Ascending aorta (tissue), 2 donors: ENCODE results near the gene SORCS2. TPM values are rescaled to one million over a fixed set of nuclear protein-coding genes. Genes with fewer than 3 reads are reported as not detected.

ENCODE experiments used
- DNase-seq, 2 donors: peaks; one replicate each; pipeline ENCODE4 v3.0.0-alpha.2; 2019; ENCODE audit warnings: low spot score in 2 of 2
- H3K27ac ChIP-seq, 2 donors: fragments of 200-600 bp; sonication (generic); one replicate each; pipeline ENCODE4 v1.5.1; 2016 to 2017; ENCODE audit warnings: mild to moderate bottlenecking in 1 of 2
- H3K27me3 ChIP-seq: fragments of 200-600 bp; sonication (generic); one replicate; pipeline ENCODE4 v1.5.1; 2017
- H3K36me3 ChIP-seq, 2 donors: fragments of 200-600 bp; sonication (generic); one replicate each; pipeline ENCODE4 v1.5.1; 2016
- H3K4me1 ChIP-seq, 2 donors: fragments of 200-600 bp; sonication (generic); one replicate each; pipeline ENCODE4 v1.5.1; 2016 to 2017; ENCODE audit warnings: mild to moderate bottlenecking in 1 of 2
- H3K4me3 ChIP-seq, 2 donors: fragments of 200-600 bp; sonication (generic); one replicate each; pipeline ENCODE4 v1.5.1; 2016 to 2017; ENCODE audit warnings: mild to moderate bottlenecking in 1 of 2
- H3K9me3 ChIP-seq, 2 donors: fragments of 200-600 bp; sonication (generic); one replicate each; pipeline ENCODE4 v1.5.1; 2016
- intact Hi-C: fragments of 100-400 bp; cut with DNase I; formaldehyde crosslinking; loops from one replicate; pipeline ENCODE4 v1.15.1; 2023
- total RNA-seq: library from RNA; depleted of rRNA; stranded (reverse); fragments of >200 nt; gene quantifications from one replicate; pipeline ENCODE4 v1.1.0, GENCODE V29; 2016
- TF ChIP-seq, protein P1 (sequence below), 3 experiments: fragments of 200-600 bp in 2 of 3; fragments of 450-650 bp in 1 of 3; sonication (generic) in 2 of 3; IDR thresholded peaks; one replicate each; pipeline ENCODE4 v1.5.1; 2016 to 2019; ENCODE audit warnings: antibody characterized with exemption in 3 of 3, mild to moderate bottlenecking in 1 of 3, moderate library complexity in 1 of 3

SORCS2 gene
- total RNA-seq, 1 donor from 2014 or later: 0.32 TPM

DNA sequence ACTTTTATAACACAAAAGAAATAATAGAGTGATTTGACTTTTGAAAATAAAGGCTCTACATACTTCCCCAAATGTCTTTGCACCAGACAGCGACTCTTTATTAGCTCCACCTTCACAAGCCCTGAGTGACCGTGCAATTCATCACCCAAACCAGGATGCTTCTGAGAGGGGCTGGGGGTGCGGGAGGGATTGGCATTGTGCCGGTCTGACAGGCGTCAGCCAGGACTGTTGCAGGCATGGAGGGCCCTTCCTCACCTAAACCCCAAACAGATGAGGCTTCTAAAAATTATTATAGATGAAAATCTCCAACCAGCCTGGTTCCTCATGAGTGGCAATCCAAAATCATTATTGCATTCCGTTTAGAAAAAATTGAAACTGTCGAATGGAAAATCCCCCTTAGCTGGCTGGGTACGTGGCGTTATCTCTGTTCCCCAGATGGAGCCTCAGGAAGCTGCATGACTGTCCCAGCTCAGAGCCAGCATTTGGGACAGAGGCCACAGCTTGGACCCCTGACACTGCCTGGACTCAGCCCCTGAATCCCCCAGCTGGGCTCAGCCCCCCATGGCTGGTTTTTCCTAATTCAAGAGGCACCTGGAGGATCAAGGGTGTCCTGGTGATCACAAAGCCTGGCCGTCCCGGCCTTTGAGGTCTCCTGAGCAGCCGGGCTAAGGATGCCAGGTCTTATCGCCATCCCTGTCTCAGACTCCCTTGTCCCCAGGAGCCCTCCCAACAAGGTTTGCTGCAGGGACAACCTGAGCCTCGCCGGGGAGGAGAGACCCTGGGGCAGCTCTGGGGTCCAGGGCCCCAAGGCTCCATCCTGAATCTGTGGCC lies 60.4 kb downstream of the SORCS2 start:
- H3K4me1 ChIP-seq: peaks cover 0 to 6% of the 10 kb centered on the region in 2 donors
- H3K4me3 ChIP-seq: no peak overlapping the region
- no peak overlapping the region for H3K27ac ChIP-seq
- TF ChIP-seq, protein P1, sequence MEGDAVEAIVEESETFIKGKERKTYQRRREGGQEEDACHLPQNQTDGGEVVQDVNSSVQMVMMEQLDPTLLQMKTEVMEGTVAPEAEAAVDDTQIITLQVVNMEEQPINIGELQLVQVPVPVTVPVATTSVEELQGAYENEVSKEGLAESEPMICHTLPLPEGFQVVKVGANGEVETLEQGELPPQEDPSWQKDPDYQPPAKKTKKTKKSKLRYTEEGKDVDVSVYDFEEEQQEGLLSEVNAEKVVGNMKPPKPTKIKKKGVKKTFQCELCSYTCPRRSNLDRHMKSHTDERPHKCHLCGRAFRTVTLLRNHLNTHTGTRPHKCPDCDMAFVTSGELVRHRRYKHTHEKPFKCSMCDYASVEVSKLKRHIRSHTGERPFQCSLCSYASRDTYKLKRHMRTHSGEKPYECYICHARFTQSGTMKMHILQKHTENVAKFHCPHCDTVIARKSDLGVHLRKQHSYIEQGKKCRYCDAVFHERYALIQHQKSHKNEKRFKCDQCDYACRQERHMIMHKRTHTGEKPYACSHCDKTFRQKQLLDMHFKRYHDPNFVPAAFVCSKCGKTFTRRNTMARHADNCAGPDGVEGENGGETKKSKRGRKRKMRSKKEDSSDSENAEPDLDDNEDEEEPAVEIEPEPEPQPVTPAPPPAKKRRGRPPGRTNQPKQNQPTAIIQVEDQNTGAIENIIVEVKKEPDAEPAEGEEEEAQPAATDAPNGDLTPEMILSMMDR (IDR thresholded peaks at IDR 0.05): no peak
- H3K36me3 ChIP-seq: no peaks in the 10 kb centered on the region
- DNase-seq: no peak
- H3K27me3 ChIP-seq: no peaks in the 10 kb centered on the region
- intact Hi-C loops: no loop called here
- H3K9me3 ChIP-seq: no peaks in the 10 kb centered on the region

DNA sequence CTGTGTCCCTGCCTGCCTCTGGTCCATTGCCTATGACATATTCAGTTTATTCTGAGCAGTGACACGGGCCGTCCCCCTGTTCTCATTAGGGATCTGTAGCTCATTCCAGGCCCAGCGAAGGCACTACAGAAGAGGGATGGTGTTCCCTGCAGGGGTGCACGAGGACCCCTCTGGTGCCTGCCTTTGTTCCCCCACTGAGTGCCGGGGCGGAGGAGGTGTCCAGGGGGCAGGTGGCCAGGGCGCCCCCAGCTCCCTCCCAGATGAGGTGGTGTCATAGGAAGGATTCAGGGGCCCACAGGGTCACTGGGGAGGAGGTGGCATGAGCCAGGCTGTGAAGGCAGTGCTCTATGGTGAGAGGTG lies 61.0 kb downstream of the SORCS2 start:
- no peaks in the 10 kb centered on the region for H3K9me3 ChIP-seq
- no peaks in the 10 kb centered on the region for H3K27me3 ChIP-seq
- no peak overlapping the region for H3K4me3 ChIP-seq
- H3K27ac ChIP-seq: no peak overlapping the region
- no peaks in the 10 kb centered on the region for H3K36me3 ChIP-seq
- DNase-seq: no peak
- TF ChIP-seq, protein P1 (IDR thresholded peaks at IDR 0.05): no peak
- intact Hi-C loops: no loop called here
- H3K4me1 ChIP-seq: peaks cover 0 to 6% of the 10 kb centered on the region in 2 donors

DNA sequence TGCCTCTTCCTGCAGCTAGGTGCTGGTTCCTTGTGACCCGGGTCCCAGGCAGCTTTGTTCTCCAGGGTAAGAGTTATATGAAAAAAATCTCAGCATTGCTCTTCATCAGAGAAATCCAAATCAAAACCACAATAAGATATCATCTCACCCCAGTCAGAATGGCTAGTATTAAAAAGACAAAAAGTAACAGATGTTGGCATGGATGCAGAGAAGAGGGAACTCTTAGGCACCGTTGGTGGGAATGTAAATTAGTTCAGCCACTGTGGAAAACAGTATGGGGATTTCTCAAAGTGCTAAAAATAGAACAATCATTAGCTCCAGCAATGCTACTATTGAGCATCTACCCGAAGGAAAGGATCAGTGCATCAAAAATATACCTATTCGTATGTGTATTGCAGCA lies 61.5 kb downstream of the SORCS2 start:
- Histone ChIP-seq H3K36me3 (no peaks in the 10 kb centered on the region), H3K27ac (no peak overlapping the region), H3K4me1 (peaks cover 0 to 6% of the 10 kb centered on the region in 2 donors), H3K9me3 (no peaks in the 10 kb centered on the region), H3K27me3 (no peaks in the 10 kb centered on the region), H3K4me3 (no peak overlapping the region)
- intact Hi-C loops: no loop called here
- TF ChIP-seq, protein P1 (IDR thresholded peaks at IDR 0.05): no peak
- no peak for DNase-seq

DNA sequence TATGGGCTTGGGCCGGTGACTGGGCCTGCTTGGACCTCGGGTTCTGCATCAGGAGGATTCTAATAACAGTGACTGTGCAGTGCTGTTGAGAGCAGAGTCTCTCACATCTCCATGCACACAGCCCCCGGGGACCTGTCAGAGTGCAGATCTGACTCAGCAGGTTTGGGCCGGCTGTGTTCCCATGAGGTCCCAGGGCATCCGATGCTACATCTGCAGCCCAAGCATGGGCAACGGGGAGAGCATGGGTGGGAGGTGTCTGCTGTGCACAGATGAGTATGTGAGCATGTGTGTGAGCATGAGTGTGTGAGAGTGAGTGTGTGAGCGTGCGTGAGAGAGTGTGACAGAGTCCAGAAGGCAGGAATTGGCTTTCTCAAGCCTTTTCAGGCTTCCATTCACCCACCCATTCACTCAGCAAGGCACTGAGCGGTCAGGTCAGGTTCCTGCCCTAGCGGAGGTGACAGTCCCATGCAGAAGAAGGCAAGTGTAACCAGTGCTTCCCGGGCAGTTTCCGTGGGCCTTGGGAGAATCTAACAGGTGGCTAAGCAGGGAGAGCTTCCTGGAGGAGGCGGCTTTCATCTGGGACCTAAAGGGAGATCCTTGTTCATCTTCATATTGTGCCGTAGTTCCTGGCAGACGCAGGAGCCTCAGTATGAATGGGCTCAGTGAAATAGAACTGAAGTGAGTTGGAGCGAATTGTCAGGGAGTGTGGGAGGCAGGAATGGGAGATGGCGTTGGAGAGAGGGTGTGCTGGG lies 62.6 kb downstream of the SORCS2 start:
- Histone ChIP-seq H3K27me3 (no peaks in the 10 kb centered on the region), H3K36me3 (no peaks in the 10 kb centered on the region), H3K4me1 (peaks cover 0 to 2% of the 10 kb centered on the region in 2 donors), H3K4me3 (no peak overlapping the region), H3K9me3 (no peaks in the 10 kb centered on the region), H3K27ac (no peak overlapping the region)
- DNase-seq: no peak
- intact Hi-C loops: no loop called here
- TF ChIP-seq, protein P1 (IDR thresholded peaks at IDR 0.05): no peak

DNA sequence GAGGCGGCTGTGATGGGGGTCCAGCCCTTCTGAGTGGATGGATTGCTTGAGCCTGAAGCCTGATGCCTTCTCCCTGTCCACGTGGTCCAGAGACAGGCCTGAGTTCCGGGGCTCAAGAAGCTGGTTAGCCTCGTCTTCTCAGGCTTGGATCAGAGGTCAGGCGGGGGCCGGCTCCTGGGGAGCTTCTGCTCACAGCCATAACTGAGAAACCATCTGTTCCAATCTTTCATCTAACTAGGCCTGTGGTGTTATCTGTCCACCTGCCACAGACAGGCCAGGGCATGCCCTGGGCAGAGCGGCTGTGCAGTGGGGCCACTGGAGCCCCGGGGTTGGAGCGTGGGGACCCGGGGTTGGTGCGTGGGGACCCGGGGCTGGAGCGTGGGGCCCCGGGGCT lies 63.1 kb downstream of the SORCS2 start:
- TF ChIP-seq, protein P1 (IDR thresholded peaks at IDR 0.05): no peak
- no peak for DNase-seq
- Histone ChIP-seq H3K27ac (no peak overlapping the region), H3K36me3 (no peaks in the 10 kb centered on the region), H3K4me1 (no peaks in the 10 kb centered on the region), H3K9me3 (no peaks in the 10 kb centered on the region), H3K27me3 (no peaks in the 10 kb centered on the region), H3K4me3 (no peak overlapping the region)
- intact Hi-C loops: no loop called here
